Panc1 (cell line): ENCODE results near the gene ZBTB48. TPM values are rescaled to one million over a fixed set of nuclear protein-coding genes. Genes with fewer than 3 reads are reported as not detected.
"Not testable (repeated sequence)": the region's sequence is repeated elsewhere in the genome, so short reads cannot be mapped to it uniquely, and the experiment has no call there.

ENCODE experiments used
- ATAC-seq: fragments of 200-7000 bp; cut with Tn5 transposase; 2 replicates; pipeline ENCODE4 v1.9.1; 2020; ENCODE audit warnings: mild to moderate bottlenecking, moderate library complexity
- BruUV-seq: library from RNA; stranded (reverse); fragments of 400-500 nt; replicated peaks from 2 replicates; lab custom pipeline; 2021; lab: Mats Ljungman, UMichigan
- CTCF ChIA-PET: fragments of 300-600 bp; sonication (Branson Sonifier 250); formaldehyde crosslinking; loops from one replicate; lab custom pipeline; 2022; ENCODE audit warnings: antibody characterized with exemption; lab: Charles Lee
- POLR2A ChIA-PET: fragments of 300-600 bp; sonication (Branson Sonifier 250); formaldehyde crosslinking; loops from one replicate; lab custom pipeline; 2022; ENCODE audit warnings: antibody characterized with exemption; lab: Charles Lee
- DNase-seq: peaks from one replicate; pipeline ENCODE4 v3.0.0-alpha.2; 2010; ENCODE audit warnings: low read depth, low spot score
- H3K27ac ChIP-seq: 2 replicates; pipeline ENCODE4 v1.5.1; 2011; ENCODE audit warnings: mild to moderate bottlenecking, low read length, inconsistent platforms
- H3K27me3 ChIP-seq: fragments of 200-500 bp; sonication (Bioruptor generic); 2 replicates; pipeline ENCODE4 v1.6.0; 2014; ENCODE audit warnings: low read length, inconsistent platforms; ENCODE audit not compliant: control insufficient read depth, insufficient read depth
- H3K36me3 ChIP-seq: fragments of 200-500 bp; sonication (Bioruptor generic); 2 replicates; pipeline ENCODE4 v1.5.1; 2014; ENCODE audit warnings: inconsistent platforms, mild to moderate bottlenecking, low read length, moderate library complexity; ENCODE audit not compliant: control insufficient read depth, insufficient read depth
- H3K4me1 ChIP-seq: 2 replicates; pipeline ENCODE4 v1.5.1; 2011; ENCODE audit warnings: inconsistent platforms, mild to moderate bottlenecking, low read length, moderate library complexity; ENCODE audit not compliant: control insufficient read depth, insufficient read depth
- H3K4me3 ChIP-seq, 2 experiments: 2 replicates each; pipeline ENCODE4 v1.5.1; 2011 to 2012; ENCODE audit warnings: low read depth in 2 of 2, low read length in 2 of 2, mild to moderate bottlenecking in 2 of 2, inconsistent platforms in 1 of 2, moderate library complexity in 1 of 2
- H3K9me3 ChIP-seq: fragments of 200-500 bp; sonication (Bioruptor generic); 2 replicates; pipeline ENCODE4 v1.5.1; 2014; ENCODE audit warnings: low read depth, mild to moderate bottlenecking, inconsistent platforms, low read length, moderate library complexity; ENCODE audit not compliant: control insufficient read depth, insufficient read depth
- CTCF ChIP-seq: fragments of 450-650 bp; IDR thresholded peaks from 2 replicates; pipeline ENCODE4 v1.5.1; 2017; ENCODE audit warnings: mild to moderate bottlenecking
- POLR2AphosphoS5 ChIP-seq: IDR thresholded peaks from 2 replicates; pipeline ENCODE4 v1.6.1; 2012; ENCODE audit warnings: mild to moderate bottlenecking, low read depth, low read length, moderate library complexity
- REST ChIP-seq, 2 experiments: IDR thresholded peaks; 2 replicates each; pipeline ENCODE4 v1.6.1; 2011 to 2012; ENCODE audit warnings: low read depth in 2 of 2, control low read depth in 1 of 2, low read length in 1 of 2, mild to moderate bottlenecking in 1 of 2, moderate library complexity in 1 of 2; ENCODE audit not compliant: insufficient read depth in 1 of 2
- SIN3A ChIP-seq: IDR thresholded peaks from 2 replicates; pipeline ENCODE4 v1.6.1; 2012; ENCODE audit warnings: low read depth, mild to moderate bottlenecking, low read length, moderate library complexity, borderline replicate concordance; ENCODE audit not compliant: insufficient read depth
- TCF7L2 ChIP-seq: IDR thresholded peaks from 2 replicates; pipeline ENCODE4 v1.6.1; 2011; ENCODE audit warnings: mild to moderate bottlenecking, low read depth, low read length, inconsistent platforms
- in situ Hi-C: cut with HindIII; loops from 2 replicates; pipeline ENCODE4 v1.10.0; 2016; ENCODE audit warnings: low sequenced_read_pairs, low pct_unique_long_range_greater_than_20kb
- intact Hi-C: fragments of 100-400 bp; cut with micrococcal nuclease; formaldehyde crosslinking; loops from one replicate; pipeline ENCODE4 v1.10.0; 2022; ENCODE audit not compliant: unreplicated experiment
- total RNA-seq: library from RNA; stranded (reverse); gene quantifications from one replicate; pipeline ENCODE4 v1.2.1, GENCODE V29; 2021; ENCODE audit not compliant: unreplicated experiment

ZBTB48 gene
- total RNA-seq, 1 experiment from 2014 or later = 40.7 TPM

- H3K36me3 ChIP-seq = peaks cover 8% of the 10 kb centered on the region
- POLR2A ChIA-PET = interaction anchor here (0.6 kb wide), 1 partner anchor 509 kb away, joined by 3 read pairs; no protein-coding TSS in a partner anchor
- intact Hi-C loops (no loop called here), in situ Hi-C loops (no loop called here)
- H3K4me1 ChIP-seq = no peaks in the 10 kb centered on the region
- no TSS peak for BruUV-seq
- no peak overlapping the region for H3K27ac ChIP-seq
- no peak overlapping the region for H3K4me3 ChIP-seq
- DNase-seq = no peak
- no peaks in the 10 kb centered on the region for H3K9me3 ChIP-seq
- TF ChIP-seq REST (IDR thresholded peaks at IDR 0.05; ENCODE audit: insufficient read depth in 1 of 2, low read depth in 2 of 2, low read length in 1 of 2) (no peak), POLR2AphosphoS5 (no peak), CTCF (no peak), TCF7L2 (no peak), SIN3A (no peak)
- ATAC-seq = no peak
- CTCF ChIA-PET = no interaction called here
- no peaks in the 10 kb centered on the region for H3K27me3 ChIP-seq
Observed at GRCh38 chr1:6635910-6636760, 56.3 kb downstream of the ZBTB48 start.

GRCh38 chr1:6636778-6637177, 57.0 kb downstream of the ZBTB48 start:
- POLR2A ChIA-PET = interaction anchor here (0.6 kb wide), 1 partner anchor 508 kb away, joined by 3 read pairs; no protein-coding TSS in a partner anchor
- H3K9me3 ChIP-seq, BruUV-seq, H3K4me3 ChIP-seq, DNase-seq, H3K27ac ChIP-seq, H3K36me3 ChIP-seq, intact Hi-C loops, H3K27me3 ChIP-seq, ATAC-seq, H3K4me1 ChIP-seq, CTCF ChIA-PET, in situ Hi-C loops: not testable (repeated sequence)

- in situ Hi-C loops (no loop called here), intact Hi-C loops (no loop called here)
- peaks cover 8% of the 10 kb centered on the region for H3K36me3 ChIP-seq
- TF ChIP-seq SIN3A (no peak), POLR2AphosphoS5 (no peak), TCF7L2 (no peak), CTCF (no peak), REST (IDR thresholded peaks at IDR 0.05; ENCODE audit: insufficient read depth in 1 of 2, low read depth in 2 of 2, low read length in 1 of 2) (no peak)
- H3K27me3 ChIP-seq = no peaks in the 10 kb centered on the region
- DNase-seq (no peak), ATAC-seq (no peak)
- H3K27ac ChIP-seq = no peak overlapping the region
- no peaks in the 10 kb centered on the region for H3K9me3 ChIP-seq
- POLR2A ChIA-PET = no interaction called here
- no TSS peak for BruUV-seq
- H3K4me1 ChIP-seq = no peaks in the 10 kb centered on the region
- CTCF ChIA-PET = no interaction called here
- no peak overlapping the region for H3K4me3 ChIP-seq
Observed at GRCh38 chr1:6637770-6638169, 58.0 kb downstream of the ZBTB48 start.
